Mesothelial cell of epicardium (in vitro differentiated cells): ENCODE measurements around the gene OTOF. TPM values are rescaled to one million over a fixed set of nuclear protein-coding genes. Genes with fewer than 3 reads are reported as not detected.
A peak's percentile ranks its signal among the peaks of the same experiment; 100 is the strongest.
"Not testable (repeated sequence)": the region's sequence is repeated elsewhere in the genome, so short reads cannot be mapped to it uniquely, and the experiment has no call there.

Source experiments
- DNase-seq, 2 experiments: peaks; one replicate each; pipeline ENCODE4 v3.0.0; 2021; ENCODE audit warnings: low spot score in 2 of 2; ENCODE audit not compliant: unreplicated experiment in 2 of 2
- H3K27ac Mint-ChIP-seq: 2 replicates; pipeline ENCODE4 v1.8.0; 2021; ENCODE audit warnings: mixed read lengths
- H3K27me3 Mint-ChIP-seq: 2 replicates; pipeline ENCODE4 v1.8.0; 2021; ENCODE audit warnings: low read depth, mixed read lengths
- H3K36me3 Mint-ChIP-seq: 2 replicates; pipeline ENCODE4 v1.8.0; 2021; ENCODE audit warnings: mixed read lengths
- H3K4me1 Mint-ChIP-seq: 2 replicates; pipeline ENCODE4 v1.8.0; 2021; ENCODE audit warnings: mixed read lengths
- H3K4me3 Mint-ChIP-seq: 2 replicates; pipeline ENCODE4 v1.8.0; 2021; ENCODE audit warnings: mild to moderate bottlenecking, moderate library complexity, mixed read lengths
- H3K9me3 Mint-ChIP-seq: 2 replicates; pipeline ENCODE4 v1.8.0; 2021; ENCODE audit warnings: mixed read lengths
- CTCF ChIP-seq: fragments of 200-600 bp; sonication (generic); IDR thresholded peaks from one replicate; pipeline ENCODE4 v1.5.0; 2021; ENCODE audit warnings: antibody characterized with exemption; ENCODE audit not compliant: unreplicated experiment
- total RNA-seq: library from RNA; stranded (reverse); gene quantifications from 3 replicates; pipeline ENCODE4 v1.2.1, GENCODE V29; 2021

The OTOF gene
- total RNA-seq, 1 donor from 2014 or later = 0.16 TPM

GRCh38 chr2:26471766-26472706 is 5.9 kb downstream of the OTOF start:
- Mint-ChIP-seq H3K27me3 (no peaks in the 10 kb centered on the region), H3K4me3 (no peak overlapping the region), H3K9me3 (peaks cover 8% of the 10 kb centered on the region), H3K4me1 (no peaks in the 10 kb centered on the region), H3K36me3 (no peaks in the 10 kb centered on the region), H3K27ac (no peak overlapping the region)
- TF ChIP-seq CTCF = peak; percentile 17
- no peak for DNase-seq

- TF ChIP-seq CTCF = no peak
- Mint-ChIP-seq H3K36me3 (no peaks in the 10 kb centered on the region), H3K9me3 (peaks cover 8% of the 10 kb centered on the region), H3K27me3 (no peaks in the 10 kb centered on the region), H3K4me1 (no peaks in the 10 kb centered on the region), H3K27ac (no peak overlapping the region), H3K4me3 (no peak overlapping the region)
- DNase-seq = no peak
Measured at GRCh38 chr2:26471289-26471688, 6.6 kb downstream of the OTOF start.

- H3K4me3 Mint-ChIP-seq = no peak overlapping the region
- H3K9me3 Mint-ChIP-seq = peaks cover 8% of the 10 kb centered on the region
- no peak for DNase-seq
- no peak overlapping the region for H3K27ac Mint-ChIP-seq
- no peak for TF ChIP-seq CTCF
- H3K27me3 Mint-ChIP-seq = no peaks in the 10 kb centered on the region
- H3K4me1 Mint-ChIP-seq = no peaks in the 10 kb centered on the region
- H3K36me3 Mint-ChIP-seq = no peaks in the 10 kb centered on the region
Measured at GRCh38 chr2:26470601-26471260, 7.2 kb downstream of the OTOF start.

GRCh38 chr2:26469955-26470354 is 8.0 kb downstream of the OTOF start:
- H3K4me3 Mint-ChIP-seq = no peak overlapping the region
- H3K27ac Mint-ChIP-seq = no peak overlapping the region
- no peaks in the 10 kb centered on the region for H3K36me3 Mint-ChIP-seq
- peaks cover 8% of the 10 kb centered on the region for H3K9me3 Mint-ChIP-seq
- TF ChIP-seq CTCF = no peak
- no peaks in the 10 kb centered on the region for H3K4me1 Mint-ChIP-seq
- DNase-seq = no peak
- H3K27me3 Mint-ChIP-seq = no peaks in the 10 kb centered on the region

- no peak for DNase-seq
- Mint-ChIP-seq H3K4me3 (no peak overlapping the region), H3K9me3 (peaks cover 8% of the 10 kb centered on the region), H3K4me1 (no peaks in the 10 kb centered on the region), H3K27ac (no peak overlapping the region), H3K27me3 (no peaks in the 10 kb centered on the region), H3K36me3 (no peaks in the 10 kb centered on the region)
- peak; percentile 85 for TF ChIP-seq CTCF
Measured at GRCh38 chr2:26469092-26469710, 8.7 kb downstream of the OTOF start.

- H3K36me3 Mint-ChIP-seq, H3K4me1 Mint-ChIP-seq, H3K4me3 Mint-ChIP-seq, H3K27me3 Mint-ChIP-seq, DNase-seq, H3K27ac Mint-ChIP-seq, H3K9me3 Mint-ChIP-seq: not testable (repeated sequence)
Measured at GRCh38 chr2:26468544-26468943, 9.4 kb downstream of the OTOF start.
